NCI-H748 (cell line): Measurements from ENCODE around the gene TOX2.

Experiments
- DNase-seq: peaks from one replicate; lab custom pipeline; 2025; ENCODE audit not compliant: unreplicated experiment; lab: John Stamatoyannopoulos, UW

The TOX2 gene

DNA sequence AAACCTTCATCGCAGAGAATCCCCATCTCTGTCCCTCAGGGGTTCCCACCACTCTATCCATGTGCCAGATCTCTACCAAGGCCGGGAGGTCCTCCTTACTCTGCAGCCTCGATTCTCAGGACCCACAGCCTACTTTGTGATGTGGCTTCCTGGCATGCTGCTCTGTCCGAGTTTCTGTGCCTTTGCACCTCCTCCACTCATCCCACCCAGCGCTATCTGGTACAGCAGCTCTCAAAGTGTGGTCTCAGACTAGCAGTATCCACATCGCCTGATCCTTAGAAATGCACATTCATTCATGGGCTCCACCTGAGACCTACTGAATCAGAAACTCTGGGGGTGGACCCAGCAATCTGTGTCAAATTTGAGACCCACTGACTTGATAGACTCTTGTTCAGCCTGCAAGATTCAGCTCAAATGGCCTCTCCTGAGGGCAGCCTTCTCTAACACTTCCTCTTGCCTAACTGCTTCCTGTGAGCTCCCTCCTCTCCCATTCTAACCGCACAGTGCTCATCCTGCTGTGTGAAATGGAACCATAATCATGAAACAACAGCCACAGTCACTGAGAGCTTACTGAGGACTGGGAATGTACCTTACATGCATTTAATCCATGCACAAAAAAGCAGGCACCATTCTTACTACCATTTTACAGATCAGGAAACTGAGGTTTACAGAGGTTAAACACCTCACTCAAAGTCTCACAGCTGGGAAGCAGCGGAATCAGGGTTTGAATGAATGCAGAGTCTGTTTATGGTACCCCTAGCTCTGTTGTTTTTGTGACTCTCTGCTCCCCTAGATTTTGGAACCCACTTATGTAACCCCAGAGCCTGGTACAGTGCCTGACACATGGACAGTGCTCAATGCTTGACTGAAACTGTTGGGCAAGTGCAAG lies 202.9 kb downstream of the TOX2 start:
- DNase-seq = no peak

GRCh38 chr20:44118185-44119033 lies 203.8 kb downstream of the TOX2 start:
- DNase-seq = no peak
